ENCODE data around the gene GLIS2.

GLIS2 gene

DNA sequence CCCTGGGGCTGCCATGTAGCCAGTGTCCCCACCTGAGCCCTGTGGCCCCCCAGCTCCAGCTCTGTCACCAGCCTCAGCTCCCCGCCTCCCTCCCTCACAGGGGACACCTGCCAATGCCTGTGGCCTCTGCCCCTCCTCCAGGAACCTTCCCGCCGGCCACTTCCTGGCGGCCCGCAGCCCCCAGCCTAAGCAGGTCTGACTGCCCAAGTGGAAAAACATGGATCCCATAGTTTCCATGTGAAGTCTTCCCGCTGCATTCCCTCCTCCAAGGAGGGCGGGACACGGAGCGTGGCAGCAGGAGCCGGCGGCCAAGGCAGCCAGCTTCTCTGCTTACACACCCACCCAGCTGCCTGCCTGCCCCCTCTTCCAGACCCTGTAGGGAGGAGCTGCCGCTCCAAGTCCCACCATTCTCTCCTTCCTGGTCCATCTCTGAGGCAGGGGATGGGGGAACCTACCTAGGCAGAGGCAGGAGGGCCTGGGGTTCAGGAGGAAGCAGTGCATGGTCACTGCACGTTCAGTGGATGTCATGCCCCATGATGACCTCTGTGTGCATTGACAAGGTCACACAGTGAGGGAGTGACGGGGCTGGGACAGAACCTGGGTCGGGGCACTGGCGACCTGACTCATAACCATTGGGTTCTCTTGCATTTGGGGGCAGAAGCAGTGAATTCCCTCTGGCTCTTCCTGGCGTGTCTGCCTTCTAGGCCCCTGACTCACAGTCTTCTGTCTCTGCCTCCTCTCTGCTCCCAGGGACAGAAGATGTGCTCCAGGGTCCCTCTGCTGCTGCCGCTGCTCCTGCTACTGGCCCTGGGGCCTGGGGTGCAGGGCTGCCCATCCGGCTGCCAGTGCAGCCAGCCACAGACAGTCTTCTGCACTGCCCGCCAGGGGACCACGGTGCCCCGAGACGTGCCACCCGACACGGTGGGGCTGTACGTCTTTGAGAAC lies 64.5 kb downstream of the GLIS2 start:
- Histone ChIP-seq H3K36me3 (ENCODE audit: insufficient read depth, low read length) (peaks cover 5% of the 10 kb centered on the region), H3K9ac (ENCODE audit: low read length) (no peak overlapping the region), H3K27me3 (ENCODE audit: control insufficient read depth in 1 of 2, insufficient read depth in 2 of 2, low read length in 2 of 2) (no peaks in the 10 kb centered on the region), H3K9me3 (ENCODE audit: low read length) (no peaks in the 10 kb centered on the region), H3K4me3 (ENCODE audit: low read depth in 1 of 2, low read length in 2 of 2) (no peak overlapping the region), H3K27ac (ENCODE audit: low read depth, low read length) (no peak overlapping the region), H3K4me1 (ENCODE audit: insufficient read depth, low read length) (peaks cover 28% of the 10 kb centered on the region)

DNA sequence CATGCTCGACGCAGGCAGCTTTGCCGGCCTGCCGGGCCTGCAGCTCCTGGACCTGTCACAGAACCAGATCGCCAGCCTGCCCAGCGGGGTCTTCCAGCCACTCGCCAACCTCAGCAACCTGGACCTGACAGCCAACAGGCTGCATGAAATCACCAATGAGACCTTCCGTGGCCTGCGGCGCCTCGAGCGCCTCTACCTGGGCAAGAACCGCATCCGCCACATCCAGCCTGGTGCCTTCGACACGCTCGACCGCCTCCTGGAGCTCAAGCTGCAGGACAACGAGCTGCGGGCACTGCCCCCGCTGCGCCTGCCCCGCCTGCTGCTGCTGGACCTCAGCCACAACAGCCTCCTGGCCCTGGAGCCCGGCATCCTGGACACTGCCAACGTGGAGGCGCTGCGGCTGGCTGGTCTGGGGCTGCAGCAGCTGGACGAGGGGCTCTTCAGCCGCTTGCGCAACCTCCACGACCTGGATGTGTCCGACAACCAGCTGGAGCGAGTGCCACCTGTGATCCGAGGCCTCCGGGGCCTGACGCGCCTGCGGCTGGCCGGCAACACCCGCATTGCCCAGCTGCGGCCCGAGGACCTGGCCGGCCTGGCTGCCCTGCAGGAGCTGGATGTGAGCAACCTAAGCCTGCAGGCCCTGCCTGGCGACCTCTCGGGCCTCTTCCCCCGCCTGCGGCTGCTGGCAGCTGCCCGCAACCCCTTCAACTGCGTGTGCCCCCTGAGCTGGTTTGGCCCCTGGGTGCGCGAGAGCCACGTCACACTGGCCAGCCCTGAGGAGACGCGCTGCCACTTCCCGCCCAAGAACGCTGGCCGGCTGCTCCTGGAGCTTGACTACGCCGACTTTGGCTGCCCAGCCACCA lies 65.4 kb downstream of the GLIS2 start:
- H3K4me1 ChIP-seq (ENCODE audit: insufficient read depth, low read length): peaks cover 21% of the 10 kb centered on the region
- no peak overlapping the region for H3K27ac ChIP-seq (ENCODE audit: low read depth, low read length)
- no peak overlapping the region for H3K9ac ChIP-seq (ENCODE audit: low read length)
- H3K27me3 ChIP-seq (ENCODE audit: control insufficient read depth in 1 of 2, insufficient read depth in 2 of 2, low read length in 2 of 2): no peaks in the 10 kb centered on the region
- no peak overlapping the region for H3K4me3 ChIP-seq (ENCODE audit: low read depth in 1 of 2, low read length in 2 of 2)
- no peaks in the 10 kb centered on the region for H3K9me3 ChIP-seq (ENCODE audit: low read length)
- peaks cover 5% of the 10 kb centered on the region for H3K36me3 ChIP-seq (ENCODE audit: insufficient read depth, low read length)

DNA sequence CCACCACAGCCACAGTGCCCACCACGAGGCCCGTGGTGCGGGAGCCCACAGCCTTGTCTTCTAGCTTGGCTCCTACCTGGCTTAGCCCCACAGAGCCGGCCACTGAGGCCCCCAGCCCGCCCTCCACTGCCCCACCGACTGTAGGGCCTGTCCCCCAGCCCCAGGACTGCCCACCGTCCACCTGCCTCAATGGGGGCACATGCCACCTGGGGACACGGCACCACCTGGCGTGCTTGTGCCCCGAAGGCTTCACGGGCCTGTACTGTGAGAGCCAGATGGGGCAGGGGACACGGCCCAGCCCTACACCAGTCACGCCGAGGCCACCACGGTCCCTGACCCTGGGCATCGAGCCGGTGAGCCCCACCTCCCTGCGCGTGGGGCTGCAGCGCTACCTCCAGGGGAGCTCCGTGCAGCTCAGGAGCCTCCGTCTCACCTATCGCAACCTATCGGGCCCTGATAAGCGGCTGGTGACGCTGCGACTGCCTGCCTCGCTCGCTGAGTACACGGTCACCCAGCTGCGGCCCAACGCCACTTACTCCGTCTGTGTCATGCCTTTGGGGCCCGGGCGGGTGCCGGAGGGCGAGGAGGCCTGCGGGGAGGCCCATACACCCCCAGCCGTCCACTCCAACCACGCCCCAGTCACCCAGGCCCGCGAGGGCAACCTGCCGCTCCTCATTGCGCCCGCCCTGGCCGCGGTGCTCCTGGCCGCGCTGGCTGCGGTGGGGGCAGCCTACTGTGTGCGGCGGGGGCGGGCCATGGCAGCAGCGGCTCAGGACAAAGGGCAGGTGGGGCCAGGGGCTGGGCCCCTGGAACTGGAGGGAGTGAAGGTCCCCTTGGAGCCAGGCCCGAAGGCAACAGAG lies 66.3 kb downstream of the GLIS2 start:
- Histone ChIP-seq H3K9me3 (ENCODE audit: low read length) (no peaks in the 10 kb centered on the region), H3K9ac (ENCODE audit: low read length) (no peak overlapping the region), H3K4me3 (ENCODE audit: low read depth in 1 of 2, low read length in 2 of 2) (no peak overlapping the region), H3K36me3 (ENCODE audit: insufficient read depth, low read length) (peaks cover 5% of the 10 kb centered on the region), H3K27me3 (ENCODE audit: control insufficient read depth in 1 of 2, insufficient read depth in 2 of 2, low read length in 2 of 2) (no peaks in the 10 kb centered on the region), H3K4me1 (ENCODE audit: insufficient read depth, low read length) (peaks cover 14% of the 10 kb centered on the region), H3K27ac (ENCODE audit: low read depth, low read length) (no peak overlapping the region)

DNA sequence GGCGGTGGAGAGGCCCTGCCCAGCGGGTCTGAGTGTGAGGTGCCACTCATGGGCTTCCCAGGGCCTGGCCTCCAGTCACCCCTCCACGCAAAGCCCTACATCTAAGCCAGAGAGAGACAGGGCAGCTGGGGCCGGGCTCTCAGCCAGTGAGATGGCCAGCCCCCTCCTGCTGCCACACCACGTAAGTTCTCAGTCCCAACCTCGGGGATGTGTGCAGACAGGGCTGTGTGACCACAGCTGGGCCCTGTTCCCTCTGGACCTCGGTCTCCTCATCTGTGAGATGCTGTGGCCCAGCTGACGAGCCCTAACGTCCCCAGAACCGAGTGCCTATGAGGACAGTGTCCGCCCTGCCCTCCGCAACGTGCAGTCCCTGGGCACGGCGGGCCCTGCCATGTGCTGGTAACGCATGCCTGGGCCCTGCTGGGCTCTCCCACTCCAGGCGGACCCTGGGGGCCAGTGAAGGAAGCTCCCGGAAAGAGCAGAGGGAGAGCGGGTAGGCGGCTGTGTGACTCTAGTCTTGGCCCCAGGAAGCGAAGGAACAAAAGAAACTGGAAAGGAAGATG lies 67.0 kb downstream of the GLIS2 start:
- Histone ChIP-seq H3K27ac (ENCODE audit: low read depth, low read length) (no peak overlapping the region), H3K27me3 (ENCODE audit: control insufficient read depth in 1 of 2, insufficient read depth in 2 of 2, low read length in 2 of 2) (no peaks in the 10 kb centered on the region), H3K9ac (ENCODE audit: low read length) (no peak overlapping the region), H3K36me3 (ENCODE audit: insufficient read depth, low read length) (peaks cover 5% of the 10 kb centered on the region), H3K9me3 (ENCODE audit: low read length) (no peaks in the 10 kb centered on the region), H3K4me1 (ENCODE audit: insufficient read depth, low read length) (peaks cover 8% of the 10 kb centered on the region), H3K4me3 (ENCODE audit: low read depth in 1 of 2, low read length in 2 of 2) (no peak overlapping the region)

DNA sequence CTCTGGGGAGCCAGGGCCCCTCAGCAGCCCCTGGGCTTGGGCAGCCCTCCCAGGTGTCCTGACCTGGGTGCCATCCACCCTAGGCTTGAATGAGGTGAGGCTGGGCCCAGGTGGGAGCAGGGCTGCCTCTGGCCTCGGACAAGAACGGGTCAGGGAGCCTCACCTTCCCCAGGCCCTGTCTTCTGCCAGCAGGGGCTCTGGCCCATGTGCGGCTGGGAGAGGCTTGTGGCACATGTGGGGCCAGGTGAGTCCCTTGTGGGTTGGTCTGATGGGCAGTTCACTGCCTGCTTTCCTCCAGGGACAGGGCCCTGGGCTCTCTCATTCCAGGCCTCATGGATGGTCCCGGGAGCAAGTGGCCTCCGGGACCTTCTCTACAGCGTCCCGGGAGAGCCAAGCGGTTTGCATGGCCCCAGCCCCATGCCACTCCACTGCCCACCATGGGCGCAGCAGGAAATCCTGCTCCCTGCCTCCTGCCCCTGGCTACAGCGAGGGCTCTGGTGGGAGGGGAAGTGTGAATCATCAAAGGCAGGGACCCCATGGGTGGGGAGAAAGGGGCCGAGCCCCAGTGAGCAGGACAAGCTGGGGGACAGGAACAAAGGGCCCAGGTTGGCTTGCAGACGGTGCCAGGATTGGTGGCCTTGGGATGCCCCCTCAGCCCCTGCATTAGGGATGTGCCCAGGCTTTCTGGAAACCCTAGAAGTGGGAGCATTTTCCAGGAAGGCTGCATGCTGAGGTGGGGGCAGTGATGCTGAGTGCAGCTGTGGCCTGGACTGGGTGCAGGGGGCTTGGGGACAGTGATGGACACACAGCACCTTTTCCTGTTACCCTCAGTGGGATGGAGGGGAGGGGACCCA lies 68.0 kb downstream of the GLIS2 start:
- no peak overlapping the region for H3K27ac ChIP-seq (ENCODE audit: low read depth, low read length)
- H3K4me1 ChIP-seq (ENCODE audit: insufficient read depth, low read length): peaks cover 8% of the 10 kb centered on the region
- peaks cover 5% of the 10 kb centered on the region for H3K36me3 ChIP-seq (ENCODE audit: insufficient read depth, low read length)
- H3K27me3 ChIP-seq (ENCODE audit: control insufficient read depth in 1 of 2, insufficient read depth in 2 of 2, low read length in 2 of 2): no peaks in the 10 kb centered on the region
- H3K9me3 ChIP-seq (ENCODE audit: low read length): no peaks in the 10 kb centered on the region
- no peak overlapping the region for H3K4me3 ChIP-seq (ENCODE audit: low read depth in 1 of 2, low read length in 2 of 2)
- H3K9ac ChIP-seq (ENCODE audit: low read length): no peak overlapping the region

DNA sequence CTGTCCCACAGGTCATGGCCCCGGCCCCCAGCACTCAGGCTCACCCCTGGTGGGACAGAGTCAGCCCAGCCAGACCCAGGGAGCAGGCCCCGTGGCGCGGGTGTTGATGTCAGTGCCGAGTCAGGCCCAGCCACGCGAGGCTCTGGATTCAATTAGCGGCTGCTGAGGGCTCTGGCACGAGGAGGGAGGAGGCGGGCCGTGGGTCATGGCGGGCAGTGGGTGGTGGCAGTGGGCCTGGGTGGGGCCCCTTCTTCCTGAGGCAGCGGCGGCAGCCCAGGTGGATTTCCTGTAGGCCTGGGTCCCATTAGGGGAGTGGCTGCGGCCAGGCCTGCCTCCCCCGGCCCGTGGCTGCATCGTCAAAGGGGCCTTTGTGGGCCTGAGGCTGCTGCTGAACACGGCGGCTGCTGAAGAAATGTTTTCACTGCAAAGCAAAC lies 68.7 kb downstream of the GLIS2 start:
- Histone ChIP-seq H3K4me3 (ENCODE audit: low read depth in 1 of 2, low read length in 2 of 2) (no peak overlapping the region), H3K27me3 (ENCODE audit: control insufficient read depth in 1 of 2, insufficient read depth in 2 of 2, low read length in 2 of 2) (no peaks in the 10 kb centered on the region), H3K9ac (ENCODE audit: low read length) (no peak overlapping the region), H3K36me3 (ENCODE audit: insufficient read depth, low read length) (peaks cover 5% of the 10 kb centered on the region), H3K9me3 (ENCODE audit: low read length) (no peaks in the 10 kb centered on the region), H3K27ac (ENCODE audit: low read depth, low read length) (no peak overlapping the region), H3K4me1 (ENCODE audit: insufficient read depth, low read length) (peaks cover 8% of the 10 kb centered on the region)

DNA sequence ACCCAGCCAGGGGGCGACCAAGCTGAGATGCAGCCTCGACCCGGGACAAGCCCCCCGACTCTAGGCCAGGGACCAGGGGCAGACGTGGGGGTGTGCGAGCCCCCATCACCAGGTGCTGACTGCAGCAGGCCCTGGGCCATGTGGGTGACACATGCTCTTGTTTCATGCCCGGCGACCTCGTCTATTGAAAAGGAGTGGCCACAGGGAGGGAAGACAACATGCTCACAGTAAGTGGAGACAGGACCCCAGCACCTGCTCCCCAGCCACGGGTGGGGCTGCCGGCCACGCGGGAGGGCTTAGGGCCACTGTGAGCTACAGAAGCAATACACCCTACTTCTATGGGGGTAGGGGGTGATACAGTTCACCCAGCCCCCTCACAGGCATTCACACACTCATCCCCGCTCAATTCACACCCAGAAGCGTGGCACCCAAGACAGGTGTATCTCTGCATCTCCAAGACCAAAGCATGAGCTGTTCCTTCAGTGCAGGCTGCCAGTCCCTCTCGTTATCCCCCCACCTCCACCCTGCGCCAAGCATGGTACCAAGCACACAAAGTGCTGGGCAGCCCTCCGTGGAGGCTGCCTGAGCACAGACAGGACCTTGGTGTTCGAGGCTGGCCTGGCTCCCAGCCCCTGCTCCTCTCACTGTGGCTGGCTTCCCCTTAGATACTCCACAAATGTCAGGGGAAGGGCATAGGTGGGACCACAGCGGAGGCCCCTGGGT lies 69.4 kb downstream of the GLIS2 start:
- H3K4me3 ChIP-seq (ENCODE audit: low read depth in 1 of 2, low read length in 2 of 2): no peak overlapping the region
- peaks cover 5% of the 10 kb centered on the region for H3K36me3 ChIP-seq (ENCODE audit: insufficient read depth, low read length)
- no peak overlapping the region for H3K27ac ChIP-seq (ENCODE audit: low read depth, low read length)
- peaks cover 5% of the 10 kb centered on the region for H3K4me1 ChIP-seq (ENCODE audit: insufficient read depth, low read length)
- H3K9me3 ChIP-seq (ENCODE audit: low read length): no peaks in the 10 kb centered on the region
- no peak overlapping the region for H3K9ac ChIP-seq (ENCODE audit: low read length)
- H3K27me3 ChIP-seq (ENCODE audit: control insufficient read depth in 1 of 2, insufficient read depth in 2 of 2, low read length in 2 of 2): no peaks in the 10 kb centered on the region

DNA sequence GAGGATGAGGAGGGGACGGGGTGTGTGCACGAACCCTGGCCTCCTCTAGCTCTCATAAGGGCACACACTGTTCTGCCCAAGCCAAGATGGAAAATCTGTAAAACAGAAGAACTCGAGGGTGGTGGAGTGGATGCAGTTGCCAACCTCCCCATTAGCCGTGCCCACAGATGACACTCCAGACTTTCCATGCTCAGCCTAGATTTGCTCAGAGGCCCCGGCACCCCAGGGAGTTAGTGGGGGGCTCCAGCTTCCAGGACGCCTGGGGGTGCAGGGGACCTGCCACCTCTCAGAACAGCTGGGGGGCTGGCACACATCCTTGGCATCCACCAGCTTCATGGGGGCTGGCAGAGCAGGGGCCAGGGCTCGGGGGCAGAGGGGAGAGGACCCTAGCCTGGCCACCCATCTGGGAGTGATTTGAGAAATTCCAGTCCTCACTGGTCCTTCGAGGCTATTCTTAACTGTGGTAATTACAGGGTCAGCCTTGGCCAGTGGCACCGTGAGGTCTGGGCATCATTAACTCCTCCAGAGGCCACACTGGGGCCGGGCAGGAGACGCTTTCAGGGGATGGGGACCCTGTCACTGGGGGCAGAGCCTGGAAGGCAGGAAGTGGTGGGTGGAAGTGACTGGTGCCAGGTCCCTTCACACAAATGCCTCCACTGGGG lies 70.1 kb downstream of the GLIS2 start:
- Histone ChIP-seq H3K4me1 (ENCODE audit: insufficient read depth, low read length) (no peaks in the 10 kb centered on the region), H3K9ac (ENCODE audit: low read length) (no peak overlapping the region), H3K36me3 (ENCODE audit: insufficient read depth, low read length) (peaks cover 5% of the 10 kb centered on the region), H3K4me3 (ENCODE audit: low read depth in 1 of 2, low read length in 2 of 2) (no peak overlapping the region), H3K9me3 (ENCODE audit: low read length) (no peaks in the 10 kb centered on the region), H3K27me3 (ENCODE audit: control insufficient read depth in 1 of 2, insufficient read depth in 2 of 2, low read length in 2 of 2) (no peaks in the 10 kb centered on the region), H3K27ac (ENCODE audit: low read depth, low read length) (no peak overlapping the region)

DNA sequence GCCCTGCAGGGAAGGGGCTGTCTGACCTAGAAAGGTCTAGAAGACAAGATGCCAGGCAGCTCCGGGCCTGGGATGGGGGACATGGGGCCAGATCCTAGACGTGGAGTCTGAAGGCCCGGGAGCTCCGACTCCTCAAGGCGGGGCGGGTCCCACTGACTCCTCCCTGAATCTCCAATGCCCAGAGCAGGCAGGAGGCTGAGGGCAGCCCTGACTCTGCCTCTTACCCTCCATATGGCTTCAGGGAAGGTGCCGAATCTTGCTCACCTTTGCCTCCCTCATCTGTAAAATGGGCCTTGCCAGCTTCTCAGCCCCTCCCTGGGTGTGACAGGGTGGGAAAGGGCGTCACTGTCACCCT lies 70.6 kb downstream of the GLIS2 start:
- H3K9me3 ChIP-seq (ENCODE audit: low read length): no peaks in the 10 kb centered on the region
- no peak overlapping the region for H3K9ac ChIP-seq (ENCODE audit: low read length)
- H3K27ac ChIP-seq (ENCODE audit: low read depth, low read length): no peak overlapping the region
- H3K36me3 ChIP-seq (ENCODE audit: insufficient read depth, low read length): peaks cover 5% of the 10 kb centered on the region
- no peaks in the 10 kb centered on the region for H3K27me3 ChIP-seq (ENCODE audit: control insufficient read depth in 1 of 2, insufficient read depth in 2 of 2, low read length in 2 of 2)
- no peak overlapping the region for H3K4me3 ChIP-seq (ENCODE audit: low read depth in 1 of 2, low read length in 2 of 2)
- no peaks in the 10 kb centered on the region for H3K4me1 ChIP-seq (ENCODE audit: insufficient read depth, low read length)
